Embryonic facial prominence (tissue), 1 donor: ENCODE measurements around the gene CLOCK.

Experiments used
- DNase-seq: peaks from one replicate; pipeline ENCODE4 v3.0.0-alpha.2; 2016; ENCODE audit errors: extremely low spot score

The CLOCK gene

DNA sequence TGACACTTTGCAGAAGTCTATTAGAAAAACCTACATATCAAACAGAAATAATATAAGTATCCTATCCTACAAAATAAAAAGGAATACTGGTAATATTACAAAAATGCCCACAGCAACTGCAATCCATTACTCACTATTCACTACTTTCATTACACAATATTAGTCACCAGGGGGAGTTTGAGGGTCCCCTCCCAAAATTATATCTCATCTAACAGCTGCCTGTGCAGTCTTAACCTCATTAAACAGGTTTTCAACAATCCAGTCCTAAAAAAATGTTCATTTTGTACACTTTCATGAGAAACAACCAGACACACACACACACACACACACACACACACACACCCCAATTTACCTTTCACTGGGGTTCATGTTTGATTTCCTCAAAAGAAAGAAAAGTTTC is 2.9 kb downstream of the CLOCK start:
- no peak for DNase-seq

GRCh38 chr4:55540271-55540670 is 6.4 kb downstream of the CLOCK start:
- no peak for DNase-seq

DNA sequence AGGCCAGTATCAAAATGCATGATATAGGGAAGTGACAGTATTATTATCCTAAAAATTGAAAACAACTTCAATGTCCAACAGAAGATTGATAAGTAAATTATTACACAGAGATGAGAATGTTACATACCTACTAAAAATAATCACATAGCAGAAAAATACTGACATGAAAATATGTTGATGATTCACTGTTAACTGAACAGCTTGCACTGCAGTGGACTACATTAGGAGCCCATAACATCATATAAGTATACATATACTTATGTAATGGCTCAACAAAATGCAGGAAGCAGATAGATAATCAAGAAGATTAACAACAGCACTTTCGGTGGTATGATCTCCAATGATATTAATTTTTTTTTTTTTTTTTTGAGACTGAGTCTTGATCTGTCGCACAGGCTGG is 7.1 kb downstream of the CLOCK start:
- no peak for DNase-seq

GRCh38 chr4:55538531-55538930 is 8.2 kb downstream of the CLOCK start:
- DNase-seq = no peak

DNA sequence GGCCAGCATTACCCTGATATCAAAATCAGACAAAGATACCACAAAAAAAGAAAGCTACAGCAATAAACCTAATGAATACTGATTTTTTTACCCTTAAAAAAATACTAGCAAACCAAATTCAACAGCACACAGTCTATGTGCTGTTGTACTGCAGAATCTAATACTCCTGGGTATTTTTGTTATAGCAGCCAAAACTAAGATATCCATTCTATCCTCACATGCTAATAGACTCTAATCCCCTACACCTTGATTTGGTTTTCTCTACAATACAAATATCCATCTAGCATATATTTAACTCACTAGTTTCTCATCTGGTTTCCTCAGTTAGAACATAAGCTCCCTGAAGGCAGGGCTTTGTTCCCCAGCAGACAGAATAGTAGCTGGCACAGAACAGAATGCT is 12.4 kb downstream of the CLOCK start:
- no peak for DNase-seq

DNA sequence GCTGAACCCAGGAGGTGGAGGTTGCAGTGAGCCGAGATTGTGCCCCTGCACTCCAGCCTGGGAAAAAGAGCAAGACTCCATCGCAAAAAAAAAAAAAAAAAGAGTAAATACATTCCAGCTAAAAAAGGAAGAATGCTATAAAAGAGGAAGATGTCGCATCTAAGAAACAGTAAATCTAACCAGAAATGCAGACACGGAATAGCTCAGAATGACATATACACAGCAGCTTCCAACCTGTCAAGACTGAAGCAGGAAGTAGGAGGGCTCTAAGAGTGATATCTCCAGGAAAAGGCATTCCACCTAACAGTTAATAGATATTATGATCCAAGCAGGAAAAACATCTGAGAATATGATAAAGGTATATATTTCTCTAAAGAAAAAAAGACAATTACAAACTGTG is 16.0 kb downstream of the CLOCK start:
- no peak for DNase-seq

- DNase-seq = no peak
These were observed 16.5 kb downstream of the CLOCK start for GRCh38 chr4:55530167-55530566.

DNA sequence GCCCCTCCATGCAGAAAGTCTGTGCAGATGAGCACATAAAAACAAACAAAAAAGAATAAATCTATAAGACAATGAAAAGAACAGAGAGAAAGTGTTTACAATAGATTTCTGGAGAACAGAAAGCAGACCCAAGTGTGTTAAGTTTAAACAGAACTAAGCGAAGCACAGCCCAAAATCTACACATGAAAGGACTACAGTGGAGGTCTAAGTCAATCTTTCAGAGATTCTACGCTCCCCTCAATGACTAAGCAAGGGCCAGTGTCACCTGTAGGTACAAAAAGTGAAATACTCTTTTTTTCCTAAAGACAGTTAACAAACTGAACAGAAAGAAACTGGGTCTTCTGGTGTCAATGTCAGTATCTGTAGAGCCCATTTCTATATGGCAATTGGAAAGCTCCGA is 18.2 kb downstream of the CLOCK start:
- no peak for DNase-seq

GRCh38 chr4:55524844-55525571 is 21.7 kb downstream of the CLOCK start:
- DNase-seq = no peak

DNA sequence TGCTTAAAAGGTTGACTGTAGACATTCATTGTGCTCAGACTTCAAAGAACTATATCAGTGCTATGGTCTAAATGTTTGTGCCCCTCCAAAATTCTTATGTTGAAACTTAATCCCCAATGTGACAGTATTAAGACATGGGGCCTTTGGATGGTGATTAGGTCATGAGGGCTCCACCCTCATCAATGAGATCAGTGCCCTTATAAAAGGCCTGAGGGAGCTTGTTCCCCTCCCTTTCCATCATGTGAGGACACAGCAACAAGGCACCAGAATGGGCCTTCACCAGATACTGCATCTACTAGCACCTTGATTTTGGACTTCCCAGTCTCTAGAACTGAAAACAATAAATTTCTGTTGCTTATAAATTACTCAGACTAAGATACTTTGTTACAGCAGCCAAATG is 28.3 kb downstream of the CLOCK start:
- DNase-seq = no peak

GRCh38 chr4:55517526-55518229 is 29.0 kb downstream of the CLOCK start:
- DNase-seq = no peak

DNA sequence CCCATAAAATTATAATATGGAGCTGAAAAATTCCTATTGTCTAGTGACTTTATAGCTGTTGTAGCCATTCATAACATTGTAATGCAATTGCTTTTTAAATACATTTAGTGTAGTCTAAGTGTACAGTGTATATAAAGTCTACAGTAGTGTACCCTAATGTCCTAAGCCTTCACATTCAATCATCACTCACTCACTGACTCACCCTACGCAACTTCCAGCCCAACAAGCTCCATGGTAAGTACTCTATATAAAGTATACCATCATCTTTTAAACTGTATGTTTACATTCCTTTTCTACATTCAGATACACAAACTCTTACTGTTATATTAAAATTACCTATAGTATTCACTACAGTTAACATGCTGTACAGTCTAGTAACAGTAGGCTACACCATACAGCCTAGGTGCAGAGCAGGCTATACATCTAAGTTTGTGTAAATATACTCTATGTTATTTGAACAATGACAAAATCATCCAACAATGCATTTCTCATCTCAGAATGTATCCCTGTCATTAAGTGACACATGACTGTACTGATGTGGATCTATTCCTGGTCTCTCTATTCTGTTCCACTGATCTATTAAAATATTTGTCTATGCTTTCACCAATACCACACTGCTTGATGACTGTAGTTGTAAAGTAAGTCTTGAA is 33.7 kb downstream of the CLOCK start:
- no peak for DNase-seq

DNA sequence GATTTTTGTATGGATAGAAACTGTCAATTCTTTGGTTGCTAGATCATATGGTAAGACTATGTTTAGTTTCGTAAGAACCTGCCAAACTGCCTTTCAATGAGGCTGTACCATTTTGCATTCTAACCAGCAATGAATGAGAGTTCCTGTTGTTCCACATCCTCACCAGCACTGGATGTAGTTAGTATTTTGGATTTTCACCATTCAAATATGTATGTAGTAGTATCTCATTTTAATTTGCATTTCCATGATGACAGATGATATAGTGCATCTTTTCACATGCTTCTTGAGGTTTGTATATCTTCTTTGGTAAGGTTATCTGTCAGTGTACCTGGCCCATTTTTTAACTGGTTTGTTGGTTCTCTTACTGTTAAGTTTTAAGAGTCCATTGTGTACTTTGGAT is 34.6 kb downstream of the CLOCK start:
- DNase-seq = no peak

DNA sequence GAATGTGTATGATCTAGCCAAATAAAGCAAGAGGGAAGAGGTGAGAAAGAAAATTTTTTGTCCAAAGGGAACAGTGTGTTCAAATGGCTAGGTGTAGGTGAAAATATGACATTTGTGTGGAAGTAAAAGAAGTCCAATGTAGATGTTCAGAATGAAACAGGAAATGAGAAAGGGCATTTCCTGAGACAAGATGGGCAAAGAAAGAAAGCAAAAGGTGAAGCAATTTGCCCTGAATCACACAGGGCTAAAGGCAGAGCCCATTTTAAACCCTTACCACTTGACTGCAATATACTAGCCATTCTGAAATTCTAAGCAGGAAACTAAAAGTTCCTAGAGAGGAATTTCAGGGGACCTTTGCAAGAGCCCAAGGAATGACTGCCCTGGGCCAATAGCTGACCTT is 36.0 kb downstream of the CLOCK start:
- no peak for DNase-seq

GRCh38 chr4:55509266-55509665 is 37.4 kb downstream of the CLOCK start:
- no peak for DNase-seq

GRCh38 chr4:55507612-55508011 is 39.1 kb downstream of the CLOCK start:
- DNase-seq = no peak

- no peak for DNase-seq
These were observed 43.5 kb downstream of the CLOCK start for GRCh38 chr4:55503169-55503568.

- DNase-seq = no peak
These were observed 46.6 kb downstream of the CLOCK start for GRCh38 chr4:55500072-55500471.

DNA sequence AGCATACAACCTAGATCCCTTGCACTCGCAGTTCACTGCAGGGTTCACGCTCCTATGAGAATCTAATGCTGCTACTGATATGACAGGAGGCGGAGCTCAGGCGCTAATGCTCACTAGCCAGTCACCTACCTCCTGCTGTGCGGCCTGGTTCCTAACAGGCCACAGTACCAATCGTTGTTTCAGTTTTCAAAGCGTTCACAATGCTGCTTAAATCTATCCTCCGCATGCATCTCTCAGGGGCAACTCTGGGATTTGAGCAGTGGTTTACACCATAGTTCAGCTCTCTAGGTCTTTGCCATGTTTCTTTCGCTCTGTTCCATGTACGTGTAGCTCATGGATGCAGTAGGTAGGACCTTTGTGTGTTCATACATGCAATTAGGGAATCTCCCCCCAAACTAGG is 47.2 kb downstream of the CLOCK start:
- no peak for DNase-seq

DNA sequence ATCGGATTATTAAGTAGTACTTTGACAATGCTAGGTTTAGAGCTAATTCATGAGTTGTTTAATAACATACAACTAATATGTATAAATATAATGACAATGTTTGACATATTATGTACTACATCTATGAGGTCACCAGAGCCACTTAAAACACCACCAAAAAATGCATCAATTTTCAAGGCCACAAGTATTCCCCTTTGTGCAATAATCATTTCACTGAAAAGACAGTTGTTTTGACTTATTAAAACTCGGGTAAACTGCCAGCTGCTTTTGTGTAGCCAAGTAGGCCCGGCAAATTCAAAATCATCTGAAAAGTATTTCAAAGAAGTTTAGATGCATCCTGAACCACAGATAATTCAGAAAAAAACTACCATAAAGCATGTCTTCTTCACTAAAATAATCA is 48.7 kb downstream of the CLOCK start:
- no peak for DNase-seq

GRCh38 chr4:55491486-55491885 is 55.2 kb downstream of the CLOCK start:
- DNase-seq = no peak

GRCh38 chr4:55488716-55489115 is 58.0 kb downstream of the CLOCK start:
- no peak for DNase-seq

- no peak for DNase-seq
These were observed 60.9 kb downstream of the CLOCK start for GRCh38 chr4:55485821-55486220.
